Measurements from ENCODE around the gene TMEM181. TPM values are rescaled to one million over a fixed set of nuclear protein-coding genes. Genes with fewer than 3 reads are reported as not detected.

Gene TMEM181
- total RNA-seq, 4 donors from 2014 or later, result 6.6 to 48.3 (median 37.0) TPM

DNA sequence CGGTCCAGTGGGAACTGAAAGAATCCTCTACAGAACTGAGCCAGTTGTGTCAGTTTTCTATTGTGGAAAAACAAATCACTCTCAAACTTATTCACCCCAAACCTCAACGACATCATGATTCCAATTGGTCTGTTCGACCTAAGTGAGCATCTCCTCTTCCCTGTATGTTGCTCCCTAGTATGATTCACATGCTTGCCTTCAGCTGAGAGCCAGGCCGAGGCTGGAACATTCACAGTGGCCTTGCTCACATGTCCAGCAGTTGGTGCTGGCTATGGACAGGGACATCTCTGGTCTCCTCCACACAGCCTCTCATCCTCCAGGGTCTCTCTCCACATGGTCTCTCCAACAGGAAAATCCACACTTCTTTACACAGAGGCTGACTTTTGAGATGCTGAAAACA is 28.3 kb upstream of the TMEM181 start:
- H3K27me3 ChIP-seq, result peaks cover 0 to 5% of the 10 kb centered on the region in 2 donors
- no peaks in the 10 kb centered on the region for H3K36me3 ChIP-seq
- peaks cover 0 to 5% (median 2%) of the 10 kb centered on the region in 4 donors for H3K4me1 ChIP-seq
- peaks cover 0 to 5% (median 0%) of the 10 kb centered on the region in 4 donors for H3K9me3 ChIP-seq
- H3K27ac ChIP-seq, result no peak overlapping the region
- TF ChIP-seq CTCF (IDR thresholded peaks at IDR 0.05) (no peak), POLR2A (IDR thresholded peaks at IDR 0.05) (no peak)
- no peak overlapping the region for H3K4me3 ChIP-seq
- DNase-seq, result no peak

DNA sequence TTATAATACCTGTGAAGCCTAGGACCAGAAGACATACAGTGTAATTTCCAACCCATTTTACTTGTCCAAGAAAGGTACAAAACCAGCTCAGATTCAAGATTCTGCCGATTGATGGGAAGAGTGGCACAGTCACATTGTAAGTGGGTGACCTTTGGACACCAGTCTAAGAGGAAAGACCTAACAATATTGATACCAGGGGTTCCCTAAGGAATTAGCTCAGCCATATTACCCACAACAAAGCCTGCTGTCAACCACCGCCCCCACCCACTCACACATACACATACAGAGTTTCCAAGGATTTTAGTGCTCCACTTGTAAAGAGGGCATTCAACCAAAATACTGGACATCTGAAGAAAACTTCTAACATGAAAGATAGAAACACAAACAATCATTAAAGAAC is 27.9 kb upstream of the TMEM181 start:
- Histone ChIP-seq H3K9me3 (peaks cover 0 to 5% (median 0%) of the 10 kb centered on the region in 4 donors), H3K4me1 (peaks cover 0 to 8% (median 2%) of the 10 kb centered on the region in 4 donors), H3K27me3 (peaks cover 0 to 9% of the 10 kb centered on the region in 2 donors), H3K27ac (no peak overlapping the region), H3K36me3 (no peaks in the 10 kb centered on the region), H3K4me3 (no peak overlapping the region)
- no peak for TF ChIP-seq POLR2A (IDR thresholded peaks at IDR 0.05)
- DNase-seq, result no peak

DNA sequence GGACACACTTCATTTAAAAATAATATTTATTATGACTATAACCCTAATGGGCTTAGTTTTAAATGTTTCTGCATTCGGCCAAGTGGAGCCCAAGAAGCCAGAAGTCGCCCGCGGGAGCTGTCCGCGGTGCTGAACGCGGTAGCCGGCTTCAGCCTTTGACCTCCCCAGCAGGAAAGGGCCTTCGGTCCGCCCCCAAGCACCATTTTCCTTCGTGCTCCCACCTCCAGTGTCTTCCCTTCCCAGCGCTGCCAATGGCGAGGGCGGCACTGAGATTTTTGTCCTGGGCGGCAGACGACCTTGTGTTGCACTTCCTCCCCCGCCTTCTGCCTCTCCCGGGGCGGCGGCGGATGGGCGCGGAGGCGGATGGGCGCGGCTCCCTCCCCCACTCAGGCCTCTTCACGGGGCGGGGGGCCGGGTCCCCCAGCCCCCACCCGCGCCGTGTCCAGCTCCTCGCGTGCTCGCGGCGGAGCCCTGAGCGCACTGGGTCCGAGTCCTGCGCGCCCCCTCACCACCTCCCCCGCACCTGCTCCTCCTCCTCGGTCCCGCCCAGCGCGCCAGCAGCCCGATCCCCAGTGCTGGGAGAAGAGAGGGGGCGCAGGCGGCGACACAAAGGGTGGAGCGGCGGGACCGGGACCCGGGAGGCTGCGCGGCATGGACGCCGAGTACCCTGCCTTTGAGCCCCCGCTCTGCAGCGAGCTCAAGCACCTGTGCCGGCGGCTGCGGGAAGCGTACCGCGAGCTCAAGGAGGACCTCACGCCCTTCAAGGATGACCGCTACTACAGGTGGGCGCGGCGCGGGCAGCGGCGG is 23.6 kb upstream of the TMEM181 start:
- Histone ChIP-seq H3K9me3 (no peaks in the 10 kb centered on the region), H3K36me3 (no peaks in the 10 kb centered on the region), H3K4me3 (peak overlapping the region; percentile 7 to 57 (median 48)), H3K27ac (no peak overlapping the region), H3K4me1 (peaks cover 0 to 13% (median 2%) of the 10 kb centered on the region in 4 donors), H3K27me3 (peaks cover 0 to 14% of the 10 kb centered on the region in 2 donors)
- TF ChIP-seq POLR2A (IDR thresholded peaks at IDR 0.05) (no peak), CTCF (IDR thresholded peaks at IDR 0.05) (no peak)
- peak; percentile 32 to 86 (median 78) for DNase-seq

- Histone ChIP-seq H3K4me1 (peaks cover 0 to 13% (median 2%) of the 10 kb centered on the region in 4 donors), H3K9me3 (no peaks in the 10 kb centered on the region), H3K27ac (peak overlapping the region in 1 of 4 donors; percentile 5), H3K4me3 (peak overlapping the region; percentile 7 to 57 (median 48)), H3K36me3 (no peaks in the 10 kb centered on the region), H3K27me3 (peaks cover 0 to 14% of the 10 kb centered on the region in 2 donors)
- peak in 1 of 3 donors; percentile 54 for DNase-seq
- TF ChIP-seq CTCF (IDR thresholded peaks at IDR 0.05) (no peak), POLR2A (IDR thresholded peaks at IDR 0.05) (no peak)
Observed at GRCh38 chr6:158536891-158537798, 22.7 kb upstream of the TMEM181 start.

DNA sequence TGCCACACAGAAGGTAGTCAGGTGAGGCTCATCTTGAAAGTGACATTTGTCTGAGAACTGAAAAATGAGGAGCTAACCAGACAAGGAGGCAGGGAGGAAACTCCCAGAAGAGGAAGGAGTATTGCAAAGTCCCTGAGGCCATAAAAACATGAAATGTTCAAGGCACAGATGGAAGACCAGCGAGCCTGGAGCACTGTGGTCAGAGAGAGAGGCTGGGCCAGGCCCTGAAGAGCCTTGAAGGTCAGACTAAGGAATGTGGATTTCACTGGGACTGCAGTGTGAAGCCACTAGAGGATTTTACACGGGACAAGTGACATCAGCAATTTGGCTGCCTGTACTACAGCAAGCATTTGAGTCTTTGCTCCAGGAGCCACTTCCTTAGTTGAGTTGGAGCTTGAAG is 21.1 kb upstream of the TMEM181 start:
- Histone ChIP-seq H3K36me3 (no peaks in the 10 kb centered on the region), H3K4me3 (no peak overlapping the region), H3K4me1 (peaks cover 0 to 13% (median 2%) of the 10 kb centered on the region in 4 donors), H3K27ac (no peak overlapping the region), H3K9me3 (no peaks in the 10 kb centered on the region), H3K27me3 (peaks cover 0 to 14% of the 10 kb centered on the region in 2 donors)
- TF ChIP-seq POLR2A (IDR thresholded peaks at IDR 0.05) (no peak), CTCF (IDR thresholded peaks at IDR 0.05) (no peak)
- no peak for DNase-seq
